NT2/D1 (cell line): ENCODE measurements around the gene NKX6-2.
A peak's percentile ranks its signal among the peaks of the same experiment; 100 is the strongest.

Source experiments
- DNase-seq: peaks from one replicate; pipeline ENCODE4 v3.0.0-alpha.2; 2011; ENCODE audit warnings: low read depth, low spot score
- H3K27me3 ChIP-seq: 2 replicates; pipeline ENCODE4 v1.6.0; 2011; ENCODE audit warnings: mild to moderate bottlenecking; ENCODE audit not compliant: insufficient read length, insufficient read depth
- H3K36me3 ChIP-seq: 2 replicates; pipeline ENCODE4 v1.6.1; 2011; ENCODE audit warnings: mild to moderate bottlenecking, low read length, mixed read lengths; ENCODE audit not compliant: insufficient read depth, insufficient read length
- H3K4me1 ChIP-seq: 2 replicates; pipeline ENCODE4 v1.5.1; 2011; ENCODE audit not compliant: insufficient read depth, insufficient read length
- H3K4me3 ChIP-seq: 2 replicates; pipeline ENCODE4 v1.5.1; 2011; ENCODE audit warnings: low read depth; ENCODE audit not compliant: insufficient read length
- H3K9ac ChIP-seq: 2 replicates; pipeline ENCODE4 v1.6.0; 2011; ENCODE audit warnings: low read depth; ENCODE audit not compliant: insufficient read length
- H3K9me3 ChIP-seq: 2 replicates; pipeline ENCODE4 v1.5.1; 2011; ENCODE audit warnings: mild to moderate bottlenecking, low read length; ENCODE audit not compliant: insufficient read depth
- SUZ12 ChIP-seq: IDR thresholded peaks from 2 replicates; pipeline ENCODE4 v1.6.1; 2011; ENCODE audit not compliant: insufficient read length, insufficient read depth; ENCODE audit errors: extremely low read depth
- YY1 ChIP-seq: IDR thresholded peaks from 2 replicates; pipeline ENCODE4 v1.6.1; 2011; ENCODE audit not compliant: insufficient read length, insufficient read depth
- ZNF274 ChIP-seq: IDR thresholded peaks from 2 replicates; pipeline ENCODE4 v1.6.1; 2011; ENCODE audit warnings: mild to moderate bottlenecking, low read depth, low read length

Gene NKX6-2

DNA sequence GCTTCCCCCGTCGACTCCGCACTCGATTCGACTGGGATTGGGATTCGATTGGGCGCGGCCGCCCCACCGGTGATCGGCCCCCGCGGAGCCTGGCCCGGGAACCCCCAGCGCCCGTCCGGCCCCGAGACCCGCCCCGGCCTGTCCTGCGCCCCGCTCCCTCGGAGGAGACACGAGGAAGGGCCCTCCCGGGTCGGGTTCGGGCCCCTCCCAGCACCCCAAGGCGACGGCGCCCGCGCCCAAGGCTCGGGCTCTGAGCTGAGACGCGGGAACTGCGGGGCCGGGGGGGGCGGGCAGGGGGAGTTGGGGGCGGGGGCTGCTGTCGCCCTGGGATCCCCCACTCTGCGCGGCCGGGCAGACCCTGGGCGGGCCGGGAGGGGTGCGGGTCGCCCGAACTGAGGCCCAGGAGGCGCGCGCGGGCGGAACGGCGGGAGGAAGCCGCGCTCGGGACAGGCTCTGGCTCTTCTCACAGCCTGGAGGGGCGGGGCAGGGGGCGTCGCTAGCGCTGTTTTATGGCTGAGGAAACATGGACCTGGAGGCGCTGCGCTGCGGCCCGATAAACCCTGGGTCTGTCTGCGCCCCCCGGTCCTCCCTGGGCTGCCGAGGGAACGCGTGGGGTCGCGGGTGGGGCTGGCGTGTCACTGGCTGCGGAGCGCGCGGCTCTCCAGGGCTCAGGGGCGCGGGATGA is 1.7 kb upstream of the NKX6-2 start:
- Histone ChIP-seq H3K4me3 (peak overlapping the region; percentile 24), H3K9me3 (no peaks in the 10 kb centered on the region), H3K9ac (peak overlapping the region; percentile 32), H3K27me3 (peaks cover 85% of the 10 kb centered on the region), H3K4me1 (no peaks in the 10 kb centered on the region), H3K36me3 (no peaks in the 10 kb centered on the region)
- no peak for TF ChIP-seq SUZ12
- no peak for TF ChIP-seq YY1
- TF ChIP-seq ZNF274: no peak
- no peak for DNase-seq

DNA sequence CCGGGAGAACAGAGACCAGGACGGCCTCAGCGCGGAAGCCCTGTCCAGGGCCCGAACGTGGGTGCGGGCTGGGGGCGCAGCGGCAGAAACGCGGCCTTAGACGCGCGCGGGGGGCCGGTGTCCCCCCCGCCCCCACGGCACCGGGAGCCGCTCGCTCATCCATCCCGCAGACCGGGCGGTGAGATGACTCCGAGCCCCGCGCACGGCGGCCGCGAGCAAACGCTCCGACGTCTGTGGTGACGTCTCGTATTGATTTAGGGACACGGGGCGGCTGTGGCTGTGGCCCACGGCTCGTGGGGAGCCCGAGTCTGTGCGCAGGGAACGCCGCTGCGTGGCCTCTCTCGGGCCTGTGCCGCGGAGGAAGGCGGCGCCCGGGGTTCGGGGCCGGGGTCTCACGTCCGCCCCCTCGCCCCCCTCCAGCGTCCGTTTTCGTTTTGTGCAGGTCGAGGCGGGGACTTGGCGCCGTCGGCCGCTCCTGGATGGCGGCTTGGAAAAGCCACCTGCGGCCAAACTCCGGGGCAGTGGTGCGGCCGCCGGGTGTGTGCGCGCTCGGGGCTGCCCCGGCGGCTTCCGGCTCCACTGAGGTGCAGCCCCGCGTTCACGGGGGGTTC is 1.0 kb upstream of the NKX6-2 start:
- H3K9me3 ChIP-seq: no peaks in the 10 kb centered on the region
- peak overlapping the region; percentile 32 for H3K9ac ChIP-seq
- H3K4me3 ChIP-seq: peak overlapping the region; percentile 24
- DNase-seq: no peak
- TF ChIP-seq YY1: no peak
- TF ChIP-seq SUZ12: peak; percentile 82
- peaks cover 87% of the 10 kb centered on the region for H3K27me3 ChIP-seq
- H3K4me1 ChIP-seq: no peaks in the 10 kb centered on the region
- peaks cover under 1% of the 10 kb centered on the region for H3K36me3 ChIP-seq

DNA sequence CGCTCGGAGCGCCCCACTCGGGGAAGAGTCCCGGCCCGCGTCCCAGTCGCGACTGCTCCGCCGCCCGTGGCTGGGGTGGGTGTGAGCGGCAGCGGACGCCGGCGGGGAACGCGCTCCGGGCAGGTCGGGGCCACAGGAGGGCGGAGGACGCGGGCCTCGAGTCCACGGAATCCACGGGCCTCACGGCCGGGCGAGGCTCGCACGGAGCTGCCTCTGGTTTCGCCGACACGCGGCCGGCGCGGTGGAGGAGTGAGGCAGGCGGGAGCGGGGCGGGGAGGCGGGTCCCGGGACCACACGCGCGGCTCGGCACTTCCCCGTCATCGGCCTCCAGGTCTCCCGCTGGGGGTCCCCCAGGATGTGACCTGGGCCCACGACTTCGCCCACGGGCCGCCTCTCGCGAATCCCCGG is 533 bp upstream of the NKX6-2 start:
- no peak for DNase-seq
- Histone ChIP-seq H3K9ac (peak overlapping the region; percentile 32), H3K4me1 (no peaks in the 10 kb centered on the region), H3K9me3 (no peaks in the 10 kb centered on the region), H3K27me3 (peaks cover 87% of the 10 kb centered on the region), H3K36me3 (peaks cover 5% of the 10 kb centered on the region), H3K4me3 (peak overlapping the region; percentile 24)
- TF ChIP-seq SUZ12: peak; percentile 77
- TF ChIP-seq ZNF274: no peak

DNA sequence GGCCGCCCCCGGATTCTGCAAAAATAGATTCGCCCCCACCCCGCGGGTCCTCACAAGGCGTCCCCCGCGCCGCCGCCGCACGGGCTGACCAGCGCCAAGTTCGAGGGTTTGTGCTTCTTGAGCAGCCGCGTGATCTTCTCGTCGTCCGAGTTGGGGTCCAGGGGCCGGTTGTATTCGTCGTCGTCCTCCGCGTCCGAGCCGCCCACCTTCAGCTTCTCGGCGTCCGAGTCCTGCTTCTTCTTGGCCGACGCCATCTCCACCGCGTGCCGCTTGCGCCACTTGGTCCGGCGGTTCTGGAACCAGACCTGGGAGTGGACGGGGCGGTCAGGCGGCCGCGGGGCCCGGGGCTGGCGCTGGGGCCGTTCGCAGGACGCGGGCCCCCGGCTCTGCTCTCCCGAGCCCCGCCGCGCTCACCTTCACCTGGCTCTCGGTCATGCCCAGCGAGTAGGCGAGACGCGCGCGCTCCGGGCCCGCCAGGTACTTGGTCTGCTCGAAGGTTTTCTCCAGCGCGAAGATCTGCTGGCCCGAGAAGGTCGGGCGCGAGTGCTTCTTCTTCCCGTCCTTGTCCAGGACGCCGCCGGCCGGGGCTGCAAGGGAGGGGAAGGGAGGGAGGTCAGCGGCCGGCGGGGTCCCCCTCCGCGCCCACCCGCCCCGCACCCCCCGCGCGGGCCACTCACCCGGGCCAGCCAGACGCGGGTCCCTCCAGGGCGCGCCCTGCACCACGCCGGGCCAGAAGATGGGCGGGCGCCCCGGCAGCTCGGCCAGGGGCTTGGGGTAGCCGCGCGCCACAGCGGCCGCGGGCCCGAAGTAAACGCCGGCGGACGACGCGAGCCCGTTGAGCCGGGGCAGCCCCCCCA is 853 bp downstream of the NKX6-2 start:
- peaks cover 5% of the 10 kb centered on the region for H3K36me3 ChIP-seq
- peak overlapping the region; percentile 21 for H3K4me3 ChIP-seq
- H3K4me1 ChIP-seq: no peaks in the 10 kb centered on the region
- TF ChIP-seq YY1: no peak
- TF ChIP-seq ZNF274: no peak
- peak; percentile 3 for TF ChIP-seq SUZ12
- H3K9ac ChIP-seq: no peak overlapping the region
- H3K27me3 ChIP-seq: peaks cover 73% of the 10 kb centered on the region
- no peak for DNase-seq
- H3K9me3 ChIP-seq: no peaks in the 10 kb centered on the region

DNA sequence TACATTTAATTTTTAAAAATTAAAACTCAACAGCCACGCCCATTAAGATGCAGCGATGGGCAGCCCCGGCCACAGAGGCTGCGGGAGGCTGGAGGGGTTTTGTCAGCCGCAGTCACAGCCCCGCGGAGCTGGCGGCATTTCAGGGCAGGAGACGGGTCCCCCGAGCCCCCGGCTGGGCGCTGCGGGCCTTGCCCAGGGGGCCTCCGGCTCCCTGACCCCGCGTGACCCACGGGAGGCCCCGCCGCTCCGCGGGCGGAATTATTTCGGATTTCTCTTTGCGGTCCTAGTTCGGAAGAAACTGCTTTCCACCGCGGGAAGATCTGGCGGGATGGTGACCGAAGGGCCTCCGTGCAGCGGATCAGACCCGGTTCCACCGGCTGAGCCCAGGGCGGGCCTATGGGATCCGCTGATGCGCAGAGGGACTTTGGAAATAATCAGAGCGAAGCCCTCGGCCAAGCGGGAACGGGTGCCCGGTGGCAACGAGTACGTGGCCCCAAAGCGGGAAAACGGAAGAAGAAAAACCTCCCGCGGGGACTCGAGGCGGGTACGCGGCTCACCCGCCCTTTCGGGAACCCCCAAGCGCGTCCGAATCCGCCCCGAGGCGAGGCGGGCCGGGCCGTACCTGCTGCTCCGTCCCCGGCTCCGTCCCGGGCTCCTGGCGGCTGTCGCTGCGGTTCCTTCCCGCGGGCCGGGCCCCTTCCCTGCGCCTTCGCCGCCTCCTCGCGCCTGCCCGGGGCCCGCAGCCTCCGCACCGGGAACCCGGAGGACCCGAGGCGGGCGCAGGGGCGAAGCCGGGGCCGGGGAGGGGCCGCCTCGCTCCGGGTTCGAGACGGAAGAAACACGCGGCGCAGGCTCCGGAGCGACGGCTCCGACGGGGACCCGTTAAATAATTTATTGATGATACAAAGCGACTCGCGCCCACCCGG is 1.7 kb downstream of the NKX6-2 start:
- no peak for DNase-seq
- H3K4me1 ChIP-seq: no peaks in the 10 kb centered on the region
- TF ChIP-seq SUZ12 (no peak), YY1 (no peak), ZNF274 (no peak)
- no peak overlapping the region for H3K4me3 ChIP-seq
- H3K9ac ChIP-seq: no peak overlapping the region
- H3K9me3 ChIP-seq: no peaks in the 10 kb centered on the region
- H3K36me3 ChIP-seq: peaks cover 5% of the 10 kb centered on the region
- H3K27me3 ChIP-seq: peaks cover 64% of the 10 kb centered on the region

DNA sequence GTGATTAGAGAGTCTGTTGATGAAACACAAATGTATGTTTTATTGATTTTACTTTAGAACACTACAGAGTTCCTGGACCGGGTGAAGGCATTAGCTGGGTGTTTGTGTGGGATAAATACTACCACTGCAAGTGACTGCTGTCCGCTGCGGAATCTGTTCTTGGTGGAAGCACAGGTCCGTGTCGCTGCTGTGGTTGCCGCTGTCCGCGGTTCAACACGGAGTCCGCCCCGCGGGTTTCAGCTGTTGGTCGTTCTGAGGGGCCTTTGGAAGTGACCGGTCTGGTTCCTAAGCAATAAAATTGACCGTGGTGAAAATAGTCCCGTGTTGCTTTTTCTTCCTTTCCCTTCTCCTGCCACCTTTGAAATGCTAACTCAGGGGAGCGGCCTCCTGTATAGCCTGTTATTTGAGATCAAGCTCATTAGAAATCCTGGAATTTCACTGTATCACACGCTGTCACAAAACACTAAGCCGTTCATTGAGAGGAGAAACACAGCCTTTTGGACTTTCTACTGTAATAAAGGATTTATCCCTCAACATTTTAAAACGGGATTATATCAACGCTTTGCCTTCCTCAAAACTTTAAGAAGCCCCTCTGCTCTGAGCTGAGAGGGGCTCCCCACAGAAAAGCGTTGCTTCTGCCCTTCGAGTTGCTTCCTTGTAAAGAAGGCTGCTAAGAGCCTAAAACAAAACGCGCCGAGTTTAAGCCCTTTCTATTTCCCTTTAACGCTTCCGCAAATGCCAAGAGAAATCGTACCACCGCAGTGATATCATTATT is 2.6 kb downstream of the NKX6-2 start:
- H3K4me3 ChIP-seq: no peak overlapping the region

More for the DNA sequence above, 2.6 kb downstream of the NKX6-2 start:
- Histone ChIP-seq H3K36me3 (peaks cover 5% of the 10 kb centered on the region), H3K9me3 (no peaks in the 10 kb centered on the region), H3K4me1 (no peaks in the 10 kb centered on the region), H3K27me3 (peaks cover 56% of the 10 kb centered on the region), H3K9ac (no peak overlapping the region)
- DNase-seq: no peak
- no peak for TF ChIP-seq ZNF274
- no peak for TF ChIP-seq YY1
- no peak for TF ChIP-seq SUZ12
